NCI-H1930 (cell line): Measurements from ENCODE around the gene CLHC1.
"Not testable (repeated sequence)": the region's sequence is repeated elsewhere in the genome, so short reads cannot be mapped to it uniquely, and the experiment has no call there.

Source experiments
- DNase-seq, 2 experiments: peaks; one replicate each; lab custom pipeline; 2025; lab: John Stamatoyannopoulos, UW

The CLHC1 gene

DNA sequence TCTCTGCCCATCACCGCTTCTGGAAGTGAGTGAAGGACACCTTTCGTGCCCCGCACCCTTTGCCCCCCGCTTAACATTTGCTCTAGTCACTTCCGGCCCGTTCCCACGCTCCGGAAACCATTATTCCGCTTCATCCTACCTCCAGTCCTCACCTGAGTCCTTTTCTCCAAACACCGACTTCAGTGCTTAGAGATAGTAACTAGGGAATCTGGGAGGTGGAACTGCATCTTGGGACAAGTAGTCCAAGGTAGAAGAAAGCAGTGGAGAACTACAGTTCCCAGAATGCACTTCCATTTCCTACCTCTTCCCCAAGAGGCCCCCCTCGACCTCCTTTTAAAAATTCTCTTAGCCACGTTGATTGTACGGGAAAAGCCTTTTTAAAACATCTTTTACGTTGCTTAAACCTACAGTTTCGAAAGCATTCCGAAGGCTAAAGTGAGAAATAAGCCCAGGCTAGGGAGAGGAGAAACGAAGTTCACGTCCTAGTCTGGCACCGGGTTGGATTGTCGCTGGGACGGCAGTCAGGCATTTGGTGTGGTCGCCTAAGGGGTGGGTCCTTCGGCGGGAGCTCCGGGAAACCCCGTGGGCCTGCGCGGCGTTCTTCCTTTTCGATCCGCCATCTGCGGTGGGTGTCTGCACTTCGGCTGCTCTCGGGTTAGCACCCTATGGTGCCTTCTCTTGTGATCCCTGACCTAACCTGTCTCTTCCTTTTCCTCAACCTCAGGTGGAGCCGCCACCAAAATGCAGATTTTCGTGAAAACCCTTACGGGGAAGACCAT lies at the start of gene CLHC1, which contains the start of gene RPS27A:
Gene CLHC1 (minus strand): TSS at position 210 of the 779 bp plus-strand sequence. CDS start 9,882 bp downstream, outside the sequence.
Gene RPS27A (plus strand): TSS at position 605 of the 779 bp plus-strand sequence. CDS start 137 bp downstream, at position 742.
- DNase-seq = peak; percentile 85 to 88

DNA sequence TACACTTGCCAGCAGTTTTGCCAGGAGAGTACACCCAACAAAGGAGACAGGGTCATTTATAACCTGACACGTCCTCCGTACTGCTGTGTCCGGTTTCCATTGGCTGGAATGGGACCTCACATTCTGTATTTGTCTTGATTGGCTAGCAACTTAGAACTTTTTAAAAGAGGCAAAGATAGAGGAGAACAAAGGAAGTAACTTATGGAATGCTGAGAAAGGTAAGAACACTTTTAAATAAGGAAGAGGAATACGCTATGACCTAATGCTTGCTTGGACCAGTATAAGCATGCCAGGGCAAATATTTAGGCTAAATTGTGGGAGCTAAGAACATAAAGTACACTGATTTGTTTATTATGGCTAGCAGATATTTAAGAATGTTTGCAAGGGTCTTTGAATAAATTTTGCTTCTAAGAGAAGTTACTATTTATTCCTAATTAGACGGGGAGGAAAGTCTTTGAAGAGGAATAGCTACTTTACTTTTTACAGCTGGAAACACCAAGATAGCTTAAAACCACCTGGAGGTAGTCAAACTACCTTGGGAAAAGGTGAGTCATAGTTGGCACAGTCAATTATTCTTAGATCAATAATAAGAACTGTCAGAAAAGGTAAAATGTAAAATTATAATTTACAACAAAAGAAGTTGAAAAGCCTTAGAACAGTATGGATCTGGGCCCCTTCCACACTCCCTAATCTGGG lies 48.9 kb upstream of the CLHC1 start:
- not testable (repeated sequence) for DNase-seq

DNA sequence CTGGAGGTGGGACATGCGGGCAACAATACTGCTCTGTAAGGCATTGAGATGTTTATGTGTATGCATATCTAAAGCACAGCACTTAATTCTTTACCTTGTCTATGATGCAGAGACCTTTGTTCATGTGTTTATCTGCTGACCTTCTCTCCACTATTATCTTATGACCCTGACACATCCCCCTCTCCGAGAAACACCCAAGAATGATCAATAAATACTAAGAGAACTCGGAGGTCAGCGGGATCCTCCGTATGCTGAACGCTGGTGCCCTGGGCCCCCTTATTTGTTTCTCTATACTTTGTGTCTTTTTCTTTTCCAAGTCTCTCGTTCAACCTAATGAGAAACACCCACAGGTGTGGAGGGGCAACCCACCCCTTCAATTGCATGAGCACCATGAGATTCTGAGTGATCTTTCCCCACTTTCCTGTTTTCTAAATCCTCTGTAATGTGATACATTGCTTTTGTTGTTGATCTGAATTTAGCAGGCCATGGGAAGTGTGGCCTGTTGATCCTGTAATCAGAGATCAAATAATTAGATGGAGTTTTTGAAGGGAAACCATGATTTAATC lies 47.8 kb upstream of the CLHC1 start:
- not testable (repeated sequence) for DNase-seq

DNA sequence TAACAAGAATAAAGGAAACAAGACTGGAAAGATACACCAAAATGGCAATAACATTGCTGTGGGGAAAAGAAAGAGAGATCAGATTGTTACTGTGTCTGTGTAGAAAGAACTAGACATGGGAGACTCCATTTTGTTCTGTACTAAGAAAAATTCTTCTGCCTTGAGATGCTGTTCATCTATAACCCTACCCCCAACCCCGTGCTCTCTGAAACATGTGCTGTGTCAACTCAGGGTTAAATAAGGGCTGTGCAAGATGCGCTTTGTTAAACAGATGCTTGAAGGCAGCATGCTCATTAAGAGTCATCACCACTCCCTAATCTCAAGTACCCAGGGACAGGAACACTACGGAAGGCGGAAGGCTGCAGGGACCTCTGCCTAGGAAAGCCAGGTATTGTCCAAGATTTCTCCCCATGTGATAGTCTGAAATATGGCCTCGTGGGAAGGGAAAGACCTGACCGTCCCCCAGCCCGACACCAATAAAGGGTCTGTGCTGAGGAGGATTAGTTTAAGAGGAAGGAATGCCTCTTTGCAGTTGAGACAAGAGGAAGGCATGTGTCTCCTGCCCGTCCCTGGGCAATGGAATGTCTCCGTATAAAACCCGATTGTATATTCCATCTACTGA lies 47.2 kb upstream of the CLHC1 start:
- DNase-seq = not testable (repeated sequence)

DNA sequence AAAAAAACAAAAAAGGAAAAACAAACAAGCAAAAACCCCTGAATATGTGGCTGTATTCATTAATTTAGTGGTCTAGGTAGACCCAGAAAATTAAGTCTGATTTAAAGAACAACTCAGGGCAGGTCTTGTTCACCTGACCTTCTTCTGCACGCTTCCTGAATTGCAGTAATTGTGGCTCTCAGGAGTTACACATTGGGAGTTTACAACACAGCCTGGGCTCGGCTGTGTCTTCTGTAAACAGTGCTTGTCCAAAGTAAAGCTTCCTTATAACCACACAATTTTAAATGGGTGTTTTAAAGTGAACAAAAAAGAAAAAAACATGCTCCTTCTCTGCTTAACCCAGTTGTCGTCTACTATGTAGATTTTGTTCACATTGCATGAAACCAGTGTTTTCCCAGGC lies 45.2 kb upstream of the CLHC1 start:
- no peak for DNase-seq

DNA sequence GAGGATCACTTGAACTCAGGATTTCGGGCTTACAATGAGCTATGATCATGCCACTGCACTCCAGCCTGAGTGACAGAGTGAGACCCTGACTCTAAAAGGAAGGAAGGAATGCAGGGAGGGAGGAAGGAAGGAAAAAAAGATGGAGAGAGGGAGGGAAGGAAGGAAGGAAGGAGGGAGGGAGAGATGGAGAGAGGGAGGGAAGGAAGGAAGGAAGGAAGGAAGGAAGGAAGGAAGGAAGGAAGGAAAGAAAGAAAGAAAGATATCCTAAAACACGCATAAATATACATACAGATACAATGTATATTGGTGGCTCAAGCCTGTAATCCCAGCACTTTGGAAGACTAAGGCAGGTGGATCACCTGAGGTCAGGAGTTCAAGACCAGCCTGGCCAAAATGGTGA lies 42.3 kb upstream of the CLHC1 start:
- not testable (repeated sequence) for DNase-seq

DNA sequence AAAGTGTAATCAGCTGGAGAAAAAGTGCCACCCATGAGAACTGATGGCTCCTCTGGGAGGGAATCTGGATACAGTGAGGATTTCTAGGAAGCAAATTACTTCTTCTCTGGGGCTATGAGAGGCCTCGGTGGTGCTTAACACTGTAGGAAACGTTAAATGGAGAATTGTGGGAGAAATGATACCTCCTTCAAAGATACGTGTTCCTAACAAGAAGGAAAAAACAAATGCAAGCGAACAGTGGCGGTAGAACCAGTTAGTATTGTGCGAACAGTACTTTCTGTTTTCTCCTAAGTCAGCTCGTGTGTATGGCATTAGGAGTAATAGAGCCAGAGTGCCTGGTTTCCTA lies 37.5 kb upstream of the CLHC1 start:
- DNase-seq = no peak

DNA sequence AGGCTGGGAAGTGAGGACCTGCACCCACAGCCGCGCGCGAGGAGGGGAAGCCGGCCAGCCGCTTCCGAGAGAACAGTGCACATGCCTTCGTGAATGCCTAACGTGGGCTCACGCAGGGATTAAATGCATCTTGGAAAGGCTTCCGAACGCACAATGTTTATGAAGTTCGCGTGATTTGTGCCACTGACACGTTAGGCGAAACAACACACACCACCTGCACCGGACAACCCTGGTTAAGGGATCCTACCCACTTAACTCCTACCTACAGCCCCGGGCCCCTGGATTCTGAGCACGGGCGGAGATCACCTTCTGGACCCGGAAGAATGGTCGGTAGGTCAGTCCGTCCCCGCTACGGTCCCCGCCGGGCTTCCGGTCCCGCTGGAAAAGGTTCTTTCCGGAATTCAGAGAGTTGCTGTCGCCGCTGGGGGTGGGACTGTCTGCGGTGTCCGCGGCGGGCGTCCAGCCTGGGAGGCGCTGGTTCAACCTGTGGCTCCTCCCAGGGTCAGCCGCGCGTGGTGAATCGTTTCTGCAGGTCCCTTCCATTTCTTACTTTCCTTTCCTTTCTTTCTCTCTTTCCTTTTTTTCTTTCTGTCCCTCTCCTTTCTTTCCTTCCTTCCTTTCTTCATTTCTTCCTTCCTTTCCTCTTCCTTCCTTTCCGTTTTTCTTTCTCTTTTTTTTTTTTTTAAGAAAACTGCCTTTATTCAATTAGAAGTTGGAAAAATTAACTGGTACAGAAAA lies 37.0 kb upstream of the CLHC1 start, which contains the start of gene MTIF2:
Gene MTIF2 (minus strand): TSS at position 325 of the 738 bp plus-strand sequence. CDS start 5,373 bp downstream, outside the sequence.
- peak; percentile 88 to 92 for DNase-seq

DNA sequence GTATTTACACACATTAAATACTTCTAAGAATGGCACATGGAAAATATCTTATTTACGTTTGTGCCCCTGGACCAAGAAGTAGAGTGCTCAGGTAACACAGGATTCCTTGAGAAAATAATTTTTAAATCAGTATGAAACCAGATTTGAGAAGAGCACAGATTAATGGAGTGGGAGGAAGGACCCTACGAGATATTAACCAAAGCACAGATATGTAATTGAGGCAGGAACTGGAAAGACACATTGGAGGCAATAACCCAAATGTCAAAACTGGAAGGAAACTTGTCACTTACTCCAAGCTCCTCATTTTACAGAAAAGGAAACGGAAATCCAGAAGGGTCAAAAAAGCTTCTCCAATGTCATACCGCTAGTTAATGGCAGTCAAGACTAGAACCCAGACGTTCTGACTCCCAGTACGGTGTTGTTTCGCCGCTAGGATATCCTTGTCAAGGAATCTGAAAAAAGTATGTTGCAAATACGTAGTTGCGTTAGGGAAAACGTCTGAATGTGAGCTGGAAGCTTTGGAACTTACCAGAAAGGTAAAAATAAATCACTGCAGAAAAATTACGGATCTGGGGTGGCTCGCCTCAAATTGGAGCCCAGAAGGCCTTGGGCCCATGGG lies 36.3 kb upstream of the CLHC1 start:
- DNase-seq = no peak

DNA sequence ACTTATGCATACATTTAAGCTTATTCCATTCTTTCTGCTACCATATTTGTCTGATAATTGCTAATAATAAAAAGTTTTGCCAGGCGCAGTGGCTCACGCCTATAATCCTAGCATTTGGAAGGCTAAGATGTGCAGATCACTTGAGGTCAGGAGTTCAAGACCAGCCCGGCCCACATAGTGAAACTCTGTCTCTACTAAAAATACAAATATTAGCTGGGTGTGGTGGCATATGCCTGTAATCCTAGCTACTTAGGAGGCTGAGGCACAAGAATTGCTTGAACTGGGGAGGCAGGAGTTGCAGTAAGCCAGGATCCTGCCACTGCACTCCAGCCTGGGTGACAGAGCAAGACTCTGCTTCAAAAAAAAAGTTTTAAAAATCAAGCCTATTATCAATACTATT lies 27.5 kb upstream of the CLHC1 start:
- DNase-seq = not testable (repeated sequence)

DNA sequence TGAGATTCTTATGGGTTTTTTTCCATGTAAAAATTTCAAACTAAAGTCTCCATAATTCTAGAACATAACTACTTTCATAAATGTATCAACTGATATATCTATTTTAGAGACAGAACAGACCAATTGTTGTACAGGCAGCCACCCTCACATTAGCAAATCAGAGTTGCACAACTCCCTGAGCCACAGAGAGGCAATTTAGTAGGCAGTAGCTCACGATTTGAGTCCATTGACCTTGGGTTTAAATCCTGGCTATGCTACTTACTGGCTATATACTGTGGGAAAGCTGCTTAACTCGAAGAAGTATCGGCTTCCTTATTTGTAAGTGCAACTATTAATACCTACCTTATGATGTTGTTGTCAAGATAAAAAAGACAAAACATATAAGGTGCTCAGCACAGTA lies 20.7 kb upstream of the CLHC1 start:
- no peak for DNase-seq

DNA sequence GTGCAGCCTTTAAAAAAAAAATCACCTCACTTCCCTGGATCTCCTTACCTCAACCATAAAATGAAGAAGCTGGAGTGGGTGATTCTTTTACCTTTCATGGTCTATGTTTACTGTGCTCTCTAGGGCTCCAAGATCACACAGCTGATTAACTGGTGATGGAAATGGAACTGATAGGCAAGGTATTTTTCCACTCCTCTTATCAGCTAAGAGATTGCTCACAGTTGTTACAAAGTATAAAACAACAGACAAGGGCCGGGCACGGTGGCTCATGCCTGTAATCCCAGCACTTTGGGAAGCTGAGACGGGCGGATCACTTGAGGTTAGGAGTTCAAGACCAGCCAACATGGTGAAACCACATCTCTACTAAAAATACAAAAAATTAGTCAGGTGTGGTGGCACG lies 14.9 kb upstream of the CLHC1 start:
- no peak for DNase-seq

DNA sequence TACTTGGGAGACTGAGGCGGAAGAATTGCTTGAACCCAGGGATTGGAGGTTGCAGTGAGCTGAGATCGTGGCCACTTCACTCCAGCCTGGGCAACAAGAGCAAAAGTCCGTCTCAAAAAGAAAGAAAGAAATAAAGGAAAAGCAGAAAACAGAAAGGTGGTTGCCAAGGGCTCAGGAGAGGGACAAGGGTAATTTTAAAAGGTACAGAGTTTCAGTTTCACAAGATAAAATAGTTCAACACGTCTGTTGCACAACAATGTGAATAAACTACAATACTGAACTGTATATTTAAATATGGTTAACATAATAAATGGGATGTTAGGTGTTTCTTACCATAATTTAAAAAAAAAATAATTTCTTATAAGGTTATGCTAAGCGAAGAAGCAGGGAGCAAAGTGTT lies 13.3 kb upstream of the CLHC1 start:
- no peak for DNase-seq

DNA sequence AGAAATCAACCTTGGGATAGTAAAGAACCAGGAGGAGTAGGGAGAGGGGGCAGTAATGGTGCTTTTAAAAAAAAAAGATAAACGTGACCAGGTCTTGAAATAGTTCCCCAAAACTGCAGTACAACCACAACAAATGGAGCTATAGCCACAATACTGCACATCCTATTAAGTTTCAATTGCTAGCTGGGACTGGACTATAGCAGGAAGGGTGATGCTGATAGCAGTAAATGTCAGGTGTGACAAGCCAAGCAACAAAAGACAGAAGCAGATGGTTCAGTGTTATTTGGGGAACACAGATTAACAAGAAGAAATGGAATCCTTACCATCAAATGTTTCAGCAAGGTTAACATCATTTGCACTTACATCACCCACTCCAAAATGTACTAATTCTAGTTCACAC lies 10.5 kb upstream of the CLHC1 start:
- no peak for DNase-seq

DNA sequence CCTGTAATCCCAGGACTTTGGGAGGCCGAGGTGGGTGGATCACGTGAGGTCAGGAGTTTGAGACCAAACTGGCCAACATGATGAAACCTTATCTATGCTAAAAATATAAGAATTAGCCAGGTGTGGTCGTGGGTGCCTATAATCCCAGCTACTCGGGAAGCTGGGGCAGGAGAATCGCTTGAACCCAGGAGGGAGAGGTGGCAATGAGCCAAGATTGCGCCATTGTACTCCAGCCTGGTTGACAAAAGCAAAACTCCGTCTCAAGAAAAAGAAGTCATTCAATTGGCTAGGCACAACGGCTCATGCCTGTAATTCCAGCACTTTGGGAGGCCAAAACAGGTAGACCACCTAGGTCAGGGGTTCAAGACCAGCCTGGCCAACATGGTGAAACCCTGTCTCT lies 9.5 kb upstream of the CLHC1 start:
- not testable (repeated sequence) for DNase-seq

DNA sequence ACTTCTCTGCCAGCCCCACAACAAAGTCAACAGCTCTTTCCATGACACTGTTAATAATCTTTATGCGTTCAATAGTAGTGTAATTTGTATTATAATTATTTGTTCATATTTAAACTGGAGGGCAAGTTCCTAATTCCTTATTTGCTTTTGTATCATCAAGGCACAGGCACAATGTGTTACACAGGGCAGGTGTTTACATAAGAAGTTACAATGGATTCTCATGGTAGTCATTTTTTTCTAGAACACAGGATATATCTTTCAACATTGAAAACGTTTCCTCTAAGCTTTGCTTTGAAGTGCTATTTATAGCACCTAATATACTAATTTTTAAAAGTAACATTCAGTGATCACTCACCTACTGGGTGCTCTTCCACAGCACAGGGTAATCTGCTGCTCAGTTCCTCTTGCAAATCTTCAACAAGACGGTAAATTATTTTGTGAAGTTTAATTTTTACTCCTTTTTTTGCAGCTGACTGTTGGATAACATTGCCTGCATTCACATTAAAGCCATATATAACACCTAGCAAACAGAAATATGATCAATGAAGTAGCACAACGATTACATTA lies 7.6 kb upstream of the CLHC1 start:
- peak; percentile 64 to 66 for DNase-seq

DNA sequence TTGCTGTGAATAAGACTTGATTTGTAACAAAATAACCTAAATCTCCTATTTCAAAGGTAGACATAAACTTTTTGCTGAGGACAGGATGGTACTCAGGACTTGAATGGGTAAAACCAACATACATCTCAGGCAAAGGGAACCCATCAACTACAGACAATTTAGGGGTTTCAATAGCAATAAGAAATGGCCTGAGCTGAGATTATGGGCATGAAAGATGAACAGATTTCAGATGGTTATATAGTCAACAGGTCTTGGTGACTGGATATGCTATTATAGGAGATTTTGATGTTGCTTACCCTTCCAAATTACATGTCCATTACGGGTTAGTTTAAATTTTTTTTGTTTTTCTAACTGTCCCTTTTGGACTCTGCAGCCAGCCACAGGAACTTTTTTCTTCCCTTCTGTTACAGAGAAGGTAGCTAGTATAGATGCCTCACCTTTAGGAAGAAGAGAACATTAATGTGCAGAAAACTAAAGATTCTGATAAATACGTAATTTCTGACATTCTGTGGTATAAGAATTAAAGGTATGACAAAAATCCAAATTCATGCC lies 5.0 kb upstream of the CLHC1 start:
- DNase-seq = no peak

DNA sequence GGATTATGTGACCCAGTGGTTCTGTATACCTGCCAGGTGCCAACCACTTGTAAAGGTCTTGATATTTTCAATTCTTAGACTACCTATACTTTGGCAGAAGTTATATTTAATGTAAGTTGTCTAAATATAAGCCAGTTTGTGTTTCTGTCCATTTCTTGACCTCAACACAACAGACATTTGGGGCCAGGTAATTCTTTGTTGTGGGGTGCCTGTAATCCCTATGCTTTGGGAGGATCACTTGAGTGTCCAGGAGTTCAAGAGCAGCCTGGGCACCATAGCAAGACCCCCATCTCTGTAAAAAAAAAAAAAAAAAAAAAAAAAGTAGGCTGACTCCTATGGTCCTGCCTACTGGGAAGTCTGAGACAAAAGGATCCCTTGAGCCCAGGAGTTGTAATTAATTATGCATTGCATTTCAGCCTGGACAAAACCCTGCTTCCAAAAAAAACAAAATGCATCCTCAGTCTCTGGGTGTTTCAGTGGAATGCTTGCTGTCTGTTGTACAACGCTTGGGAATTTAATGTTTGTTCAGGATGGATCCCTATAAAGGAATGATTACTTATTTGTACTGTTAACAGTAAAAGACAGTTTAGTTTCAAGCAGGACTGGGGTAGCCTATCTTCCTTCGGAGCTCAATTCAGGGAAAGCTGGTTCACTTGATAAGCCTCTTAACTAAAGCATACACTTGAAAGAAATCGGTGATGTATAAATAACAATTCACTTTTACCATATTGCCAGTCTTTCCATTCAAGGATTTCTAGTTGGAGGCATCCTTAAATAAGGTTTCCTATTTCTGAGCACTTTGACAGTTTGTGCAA lies 3.8 kb upstream of the CLHC1 start:
- no peak for DNase-seq

DNA sequence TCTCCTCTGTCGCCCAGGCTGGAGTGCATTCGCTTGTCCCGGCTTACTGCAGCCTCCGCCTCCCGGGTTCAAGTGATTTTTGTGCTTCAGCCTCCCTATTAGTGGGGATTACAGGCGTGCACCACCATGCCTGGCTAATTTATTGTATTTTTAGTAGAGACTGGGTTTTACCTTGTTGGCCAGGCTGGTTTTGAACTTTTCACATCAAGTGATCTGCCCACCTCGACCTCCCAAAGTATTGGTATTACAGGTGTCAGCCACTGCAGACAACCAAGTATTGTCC lies 1.5 kb upstream of the CLHC1 start:
- no peak for DNase-seq
